Measurements from ENCODE around the gene CNOT11. TPM values are rescaled to one million over a fixed set of nuclear protein-coding genes. Genes with fewer than 3 reads are reported as not detected.
"Not testable (repeated sequence)": the region's sequence is repeated elsewhere in the genome, so short reads cannot be mapped to it uniquely, and the experiment has no call there.

CNOT11 gene
- total and polyA plus RNA-seq, 9 donors = 29.8 to 42.4 (median 33.5) TPM

DNA sequence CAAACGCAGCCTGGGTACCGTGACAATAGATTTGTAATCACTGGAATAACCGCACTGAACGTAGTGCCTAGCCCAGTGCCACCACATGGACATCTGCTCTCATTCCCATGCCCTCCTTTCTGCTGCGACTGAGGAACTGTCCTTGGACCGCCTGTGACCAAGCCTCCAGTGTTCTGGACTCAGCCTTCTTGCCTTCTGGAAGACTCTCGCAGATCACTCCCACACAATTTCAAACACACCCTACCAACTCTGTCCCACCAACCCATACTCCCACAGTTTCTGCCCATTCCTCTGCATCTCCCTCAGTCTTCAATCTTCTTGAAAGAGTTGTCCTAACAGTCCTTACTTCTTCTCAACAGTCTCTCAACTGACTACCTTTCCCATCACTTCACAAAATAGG lies 53.7 kb downstream of the CNOT11 start:
- WGBS (ENCODE audit: insufficient coverage) = 76% methylated on average over 7 of the region's 7 CpGs
- Histone ChIP-seq H3K4me1 (ENCODE audit: control insufficient read depth, insufficient read depth, low read length) (peaks cover 13% of the 10 kb centered on the region), H3K27me3 (ENCODE audit: control insufficient read depth, insufficient read depth, low read length) (no peaks in the 10 kb centered on the region)

DNA sequence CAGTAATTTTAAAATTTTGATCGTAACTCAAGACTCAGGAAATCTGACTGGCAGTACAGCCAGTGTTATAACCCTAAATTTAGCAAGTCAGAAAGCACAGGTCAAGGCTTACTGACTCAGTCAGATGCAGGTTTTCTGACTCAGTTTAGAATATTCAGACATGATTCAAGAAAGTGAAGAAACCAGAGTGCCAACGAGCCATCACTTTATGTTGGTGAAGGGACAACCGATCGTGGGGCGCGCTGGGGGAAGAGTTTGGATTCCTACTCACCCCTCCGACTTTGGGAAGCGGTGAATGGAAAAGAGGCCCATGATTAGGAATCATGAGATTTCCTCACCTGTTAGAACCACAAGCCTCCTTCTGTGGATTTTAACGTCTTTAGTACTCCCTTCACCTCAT lies 54.8 kb downstream of the CNOT11 start:
- H3K9me3 ChIP-seq (replicated peaks; ENCODE audit: control insufficient read depth, low read depth, low read length) = no peaks in the 10 kb centered on the region
- H3K36me3 ChIP-seq (ENCODE audit: control insufficient read depth, insufficient read depth, low read length) = peaks cover 2% of the 10 kb centered on the region
- H3K27me3 ChIP-seq (ENCODE audit: control insufficient read depth, insufficient read depth, low read length) = no peaks in the 10 kb centered on the region
- DNase-seq = no peak
- H3K27ac ChIP-seq (ENCODE audit: low read length) = peak overlapping the region; percentile 63
- H3K4me1 ChIP-seq (ENCODE audit: control insufficient read depth, insufficient read depth, low read length) = peaks cover 13% of the 10 kb centered on the region
- H3K4me3 ChIP-seq (ENCODE audit: low read length) = peak overlapping the region; percentile 76
- WGBS (ENCODE audit: insufficient coverage) = 80% methylated on average over 1 of the region's 9 CpGs

More for the DNA sequence above, 53.7 kb downstream of the CNOT11 start:
- Histone ChIP-seq H3K4me3 (ENCODE audit: low read length) (peak overlapping the region; percentile 76), H3K36me3 (ENCODE audit: control insufficient read depth, insufficient read depth, low read length) (peaks cover 2% of the 10 kb centered on the region), H3K9me3 (replicated peaks; ENCODE audit: control insufficient read depth, low read depth, low read length) (no peaks in the 10 kb centered on the region), H3K27ac (ENCODE audit: low read length) (peak overlapping the region; percentile 63)
- no peak for DNase-seq

DNA sequence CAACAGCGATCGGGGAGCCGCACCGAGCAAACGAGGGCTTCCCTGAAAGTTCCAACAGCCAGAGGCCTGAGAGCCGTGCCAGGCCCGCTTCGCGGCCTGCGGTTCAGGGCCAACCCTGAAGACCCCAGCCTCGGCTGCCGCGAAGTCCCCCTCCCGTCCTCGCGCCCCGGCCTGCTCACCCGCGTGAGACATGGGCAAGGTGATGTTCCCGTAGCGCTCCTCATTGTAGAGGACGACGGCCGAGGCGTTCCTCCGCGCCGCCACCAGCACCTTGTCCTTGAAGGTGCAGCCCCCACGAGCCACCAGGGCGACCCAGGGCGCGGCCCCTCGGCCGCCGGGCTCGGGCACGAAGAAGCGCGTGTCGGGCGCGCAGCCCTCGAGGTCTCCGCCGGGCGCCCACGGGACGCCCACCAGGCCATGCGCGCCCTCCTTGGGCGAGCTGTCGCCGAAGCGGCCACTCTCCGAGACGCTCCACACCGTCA lies 55.3 kb downstream of the CNOT11 start:
- H3K4me3 ChIP-seq (ENCODE audit: low read length) = peak overlapping the region; percentile 76
- H3K27me3 ChIP-seq (ENCODE audit: control insufficient read depth, insufficient read depth, low read length) = no peaks in the 10 kb centered on the region
- WGBS (ENCODE audit: insufficient coverage) = under 1% methylated on average over 57 of the region's 57 CpGs
- peak overlapping the region; percentile 63 for H3K27ac ChIP-seq (ENCODE audit: low read length)
- peaks cover 13% of the 10 kb centered on the region for H3K4me1 ChIP-seq (ENCODE audit: control insufficient read depth, insufficient read depth, low read length)
- H3K9me3 ChIP-seq (replicated peaks; ENCODE audit: control insufficient read depth, low read depth, low read length) = no peaks in the 10 kb centered on the region
- peak; percentile 36 for DNase-seq
- H3K36me3 ChIP-seq (ENCODE audit: control insufficient read depth, insufficient read depth, low read length) = peaks cover 2% of the 10 kb centered on the region

DNA sequence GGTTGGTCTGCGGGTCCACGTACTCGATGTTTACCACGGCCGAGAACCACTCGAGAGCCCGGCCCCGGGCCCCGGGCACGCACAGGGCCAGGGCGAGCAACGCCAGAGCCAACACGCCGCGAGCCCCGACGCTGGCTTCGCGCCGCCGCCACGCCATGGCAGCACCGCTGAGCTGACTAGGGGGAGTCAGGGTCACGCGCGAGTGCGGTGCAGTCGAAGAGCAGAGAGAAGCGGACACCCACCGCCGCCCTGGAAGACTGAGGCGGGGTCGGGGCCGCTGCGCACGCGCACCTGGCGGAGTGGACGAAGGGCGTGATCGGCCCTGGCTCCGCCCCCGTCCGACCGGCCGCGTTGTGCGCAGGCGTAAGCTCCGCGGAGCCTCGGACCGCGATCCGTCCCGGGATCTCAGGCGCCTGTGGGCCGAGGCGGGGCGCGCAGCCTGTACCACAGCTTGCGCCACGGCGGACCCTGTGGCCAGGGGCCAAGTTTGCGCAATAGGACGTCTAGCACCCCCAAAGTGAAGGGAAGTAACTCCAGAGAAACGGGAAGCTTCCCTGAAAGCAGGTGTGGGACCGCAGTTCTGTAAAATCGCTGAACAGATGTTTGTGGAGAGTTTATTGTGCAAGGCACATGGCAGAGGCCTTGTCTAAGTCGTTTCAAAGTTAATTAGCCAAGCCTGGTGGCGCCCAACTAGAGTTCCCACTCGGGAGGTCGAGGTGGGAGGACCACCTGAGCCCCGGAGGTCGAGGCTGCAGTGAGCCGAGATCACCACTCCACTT lies 55.9 kb downstream of the CNOT11 start, which contains the start of gene RNF149:
Gene RNF149, minus strand, starts transcription at position 270 of the 779 bp plus-strand sequence. Its CDS starts 113 bp downstream, at position 157.
- WGBS (ENCODE audit: insufficient coverage) = 1% methylated on average over 73 of the region's 76 CpGs
- H3K27ac ChIP-seq (ENCODE audit: low read length) = peak within 1 kb of the TSS; percentile 88
- peak; percentile 95 for DNase-seq
- no peaks in the 10 kb centered on the region for H3K9me3 ChIP-seq (replicated peaks; ENCODE audit: control insufficient read depth, low read depth, low read length)
- H3K4me1 ChIP-seq (ENCODE audit: control insufficient read depth, insufficient read depth, low read length) = peaks cover 13% of the 10 kb centered on the region
- H3K27me3 ChIP-seq (ENCODE audit: control insufficient read depth, insufficient read depth, low read length) = no peaks in the 10 kb centered on the region
- H3K36me3 ChIP-seq (ENCODE audit: control insufficient read depth, insufficient read depth, low read length) = peaks cover 2% of the 10 kb centered on the region
- peak within 1 kb of the TSS; percentile 76 for H3K4me3 ChIP-seq (ENCODE audit: low read length)

DNA sequence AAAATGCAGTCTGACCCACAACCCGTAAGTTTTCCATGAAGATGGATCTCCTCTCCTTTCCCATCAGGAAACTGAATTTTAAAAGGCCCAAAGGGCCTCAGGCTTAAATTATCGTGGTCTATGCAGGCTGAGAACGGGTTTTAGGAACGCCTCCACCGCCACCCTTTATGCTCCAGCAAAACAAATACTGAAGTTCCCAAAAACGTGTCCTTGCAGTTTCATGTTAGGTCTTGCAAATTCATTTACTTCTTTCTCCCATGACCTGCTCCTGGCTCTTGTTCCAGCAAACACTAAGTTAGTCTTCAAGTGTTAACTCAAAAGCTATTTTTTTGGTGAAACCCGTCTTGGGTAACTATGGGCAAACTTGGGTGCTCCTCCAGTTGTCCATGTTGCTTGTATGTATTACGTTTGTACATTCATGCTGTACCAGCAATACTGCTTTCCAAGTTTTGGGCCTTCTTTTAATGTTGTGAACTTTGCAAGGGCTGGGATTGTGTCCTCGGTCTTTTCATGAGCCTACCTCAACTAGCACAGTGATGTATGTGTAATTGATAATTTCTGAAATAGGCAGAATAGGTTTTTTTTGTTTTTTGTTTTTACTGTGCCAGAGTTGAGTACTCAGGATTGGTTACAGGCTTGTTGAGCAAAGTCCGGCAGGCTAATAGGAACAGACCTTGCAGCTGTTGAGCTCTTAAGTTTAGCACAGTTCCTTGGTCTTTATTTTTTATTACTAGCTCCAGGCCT lies 57.6 kb downstream of the CNOT11 start:
- no peak for DNase-seq
- Histone ChIP-seq H3K4me1 (ENCODE audit: control insufficient read depth, insufficient read depth, low read length) (peaks cover 13% of the 10 kb centered on the region), H3K9me3 (replicated peaks; ENCODE audit: control insufficient read depth, low read depth, low read length) (no peaks in the 10 kb centered on the region), H3K27ac (ENCODE audit: low read length) (no peak overlapping the region), H3K4me3 (ENCODE audit: low read length) (no peak overlapping the region), H3K36me3 (ENCODE audit: control insufficient read depth, insufficient read depth, low read length) (no peaks in the 10 kb centered on the region), H3K27me3 (ENCODE audit: control insufficient read depth, insufficient read depth, low read length) (no peaks in the 10 kb centered on the region)
- 69% methylated on average over 7 of the region's 10 CpGs for WGBS (ENCODE audit: insufficient coverage)

DNA sequence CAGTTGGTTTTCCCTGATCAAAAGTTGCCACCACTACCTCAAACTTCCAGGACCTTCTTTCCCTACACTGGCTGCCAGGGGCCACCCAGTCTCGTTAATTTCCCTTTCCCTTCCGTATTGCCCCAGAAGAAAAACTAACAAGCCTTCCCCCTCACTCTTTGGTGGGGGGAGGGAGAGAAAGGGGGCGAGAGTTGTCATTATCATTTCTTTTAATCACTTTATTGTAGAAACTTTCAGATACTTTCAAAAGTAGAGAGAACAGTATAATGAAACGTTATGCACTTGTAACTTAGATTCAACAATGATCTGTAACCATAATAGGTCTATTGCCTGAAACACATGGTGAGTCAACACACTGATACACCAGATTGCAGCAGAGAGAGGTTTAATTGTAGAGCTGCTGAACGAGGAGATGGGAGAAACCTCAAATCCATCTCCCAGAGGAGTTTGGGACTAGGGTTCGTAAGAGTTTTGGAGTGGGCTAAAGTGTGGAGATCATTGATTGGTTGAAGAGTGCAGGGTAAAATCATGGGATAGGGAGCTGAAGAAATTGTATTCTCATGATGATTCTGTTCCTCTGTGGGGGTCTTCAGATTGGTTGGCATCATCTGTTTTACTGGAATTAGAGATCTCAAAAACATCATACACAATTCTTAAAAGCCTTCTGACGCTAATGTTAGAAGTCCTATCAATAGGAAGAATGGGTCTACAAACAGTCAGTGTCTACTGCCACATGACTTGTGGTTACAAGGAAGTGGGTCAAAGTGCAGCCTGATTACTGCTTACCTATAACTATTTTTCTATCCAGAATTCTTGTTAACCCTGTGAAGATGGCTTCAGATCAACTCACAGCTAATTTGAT lies 58.4 kb downstream of the CNOT11 start:
- no peak overlapping the region for H3K27ac ChIP-seq (ENCODE audit: low read length)
- H3K4me3 ChIP-seq (ENCODE audit: low read length) = no peak overlapping the region
- H3K9me3 ChIP-seq (replicated peaks; ENCODE audit: control insufficient read depth, low read depth, low read length) = no peaks in the 10 kb centered on the region
- peaks cover 11% of the 10 kb centered on the region for H3K4me1 ChIP-seq (ENCODE audit: control insufficient read depth, insufficient read depth, low read length)
- WGBS (ENCODE audit: insufficient coverage) = no CpG with 5 or more reads among the region's 7 CpGs
- no peaks in the 10 kb centered on the region for H3K36me3 ChIP-seq (ENCODE audit: control insufficient read depth, insufficient read depth, low read length)
- DNase-seq = no peak
- H3K27me3 ChIP-seq (ENCODE audit: control insufficient read depth, insufficient read depth, low read length) = no peaks in the 10 kb centered on the region

DNA sequence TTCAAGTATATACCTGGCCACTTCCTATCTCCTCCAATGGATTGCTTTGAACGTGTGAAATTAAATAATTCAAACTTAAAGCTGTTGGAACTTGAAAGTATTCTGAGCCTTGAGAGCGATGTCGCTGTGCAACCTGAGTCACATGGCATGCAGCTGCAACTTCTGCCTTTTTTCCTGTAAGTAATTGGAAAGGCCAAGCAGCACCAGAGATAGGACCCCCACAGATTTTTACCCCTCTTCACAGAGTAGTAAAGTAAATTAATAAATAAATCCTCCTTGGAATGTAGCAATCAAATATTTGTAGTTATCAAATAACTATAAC lies 59.0 kb downstream of the CNOT11 start:
- Histone ChIP-seq H3K27ac (ENCODE audit: low read length) (no peak overlapping the region), H3K4me3 (ENCODE audit: low read length) (no peak overlapping the region), H3K4me1 (ENCODE audit: control insufficient read depth, insufficient read depth, low read length) (peaks cover 7% of the 10 kb centered on the region), H3K9me3 (replicated peaks; ENCODE audit: control insufficient read depth, low read depth, low read length) (no peaks in the 10 kb centered on the region), H3K27me3 (ENCODE audit: control insufficient read depth, insufficient read depth, low read length) (no peaks in the 10 kb centered on the region), H3K36me3 (ENCODE audit: control insufficient read depth, insufficient read depth, low read length) (no peaks in the 10 kb centered on the region)
- DNase-seq = no peak
- WGBS (ENCODE audit: insufficient coverage) = no CpG with 5 or more reads among the region's 3 CpGs

DNA sequence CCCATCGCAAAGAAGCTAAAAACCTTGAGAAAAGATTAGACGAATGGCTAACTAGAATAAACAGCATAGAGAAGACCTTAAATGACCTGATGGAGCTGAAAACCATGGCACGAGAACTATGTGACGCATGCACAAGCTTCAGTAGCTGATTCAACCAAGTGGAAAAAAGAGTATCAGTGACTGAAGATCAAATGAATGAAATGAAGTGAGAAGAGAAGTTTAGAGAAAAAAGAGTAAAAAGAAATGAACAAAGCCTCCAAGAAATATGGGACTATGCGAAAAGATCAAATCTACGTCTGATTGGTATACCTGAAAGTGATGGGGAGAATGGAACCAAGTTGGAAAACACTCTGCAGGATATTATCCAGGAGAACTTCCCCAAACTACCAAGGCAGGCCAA lies 63.9 kb downstream of the CNOT11 start:
- not testable (repeated sequence) for H3K4me3 ChIP-seq (ENCODE audit: low read length); DNase-seq; H3K27me3 ChIP-seq (ENCODE audit: control insufficient read depth, insufficient read depth, low read length); H3K4me1 ChIP-seq (ENCODE audit: control insufficient read depth, insufficient read depth, low read length); H3K27ac ChIP-seq (ENCODE audit: low read length); H3K36me3 ChIP-seq (ENCODE audit: control insufficient read depth, insufficient read depth, low read length); H3K9me3 ChIP-seq (replicated peaks; ENCODE audit: control insufficient read depth, low read depth, low read length)
- WGBS (ENCODE audit: insufficient coverage) = no CpG with 5 or more reads among the region's 6 CpGs

Data from muscle of leg (tissue), 11 donors.